ENCODE measurements around the gene MTPN. TPM values are rescaled to one million over a fixed set of nuclear protein-coding genes. Genes with fewer than 3 reads are reported as not detected.

Gene MTPN, protein sequence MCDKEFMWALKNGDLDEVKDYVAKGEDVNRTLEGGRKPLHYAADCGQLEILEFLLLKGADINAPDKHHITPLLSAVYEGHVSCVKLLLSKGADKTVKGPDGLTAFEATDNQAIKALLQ
- total RNA-seq = 106 and 131 TPM in 2 replicates

DNA sequence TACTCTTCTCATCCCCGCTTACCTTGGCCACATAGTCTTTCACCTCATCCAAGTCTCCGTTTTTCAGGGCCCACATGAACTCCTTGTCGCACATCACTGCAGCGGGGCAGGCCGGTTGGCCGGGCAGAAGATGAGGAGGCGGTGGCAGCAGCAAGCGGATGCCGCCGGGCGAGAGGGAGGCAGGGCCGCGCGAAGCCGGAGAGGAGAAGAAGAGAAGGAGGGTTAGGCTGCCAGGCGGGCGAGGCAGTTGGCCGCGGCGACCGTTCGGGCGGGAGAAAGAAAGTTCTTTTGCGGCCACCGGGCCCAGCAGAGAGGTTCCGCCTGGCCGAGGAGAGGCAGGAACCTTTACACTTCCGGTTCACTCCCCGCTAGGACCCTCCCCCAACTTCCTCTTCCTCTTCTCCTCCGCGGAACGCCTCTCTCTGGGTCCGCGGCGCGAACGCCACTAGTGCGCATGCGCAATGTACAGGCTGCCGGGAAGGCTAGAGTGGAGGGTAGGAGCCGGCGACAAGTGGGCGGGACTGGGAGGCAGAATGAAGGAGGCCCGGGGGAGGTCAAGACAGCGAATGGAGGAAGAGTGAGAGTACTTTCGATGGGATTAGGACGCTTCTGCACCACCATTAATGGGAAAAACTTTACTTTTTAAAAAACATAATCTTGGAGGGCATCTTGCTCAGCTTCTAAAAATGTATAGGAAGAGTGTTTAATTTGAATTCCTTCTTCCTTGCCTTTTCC is at the start of gene MTPN:
Gene MTPN, minus strand, starts transcription at position 353 of the 735 bp plus-strand sequence. Its CDS starts 259 bp downstream, at position 94.

Other genes starting within 250 kb of the MTPN start
- gene SLC13A4, start 249.2 kb downstream of the MTPN start, total RNA-seq = not detected in 2 replicates
- not detected in 2 replicates for gene FAM180A, start 228.5 kb downstream of the MTPN start, total RNA-seq